Kidney (tissue), 14 donors: ENCODE data around the gene SYT14. TPM values are rescaled to one million over a fixed set of nuclear protein-coding genes. Genes with fewer than 3 reads are reported as not detected.

Experiments used
- DNase-seq, 5 donors: peaks; one replicate each; pipeline ENCODE4 v3.0.0-alpha.2; 2013 to 2020
- FAIRE-seq: peaks from 2 replicates; lab custom pipeline; 2012; peaks lifted over from hg19 to GRCh38; lab: Jason Lieb, UNC
- H3K27ac ChIP-seq, 2 donors: one replicate each; pipeline ENCODE4 v1.7.0; 2013; ENCODE audit warnings: low read depth in 2 of 2, low read length in 2 of 2, inconsistent platforms in 1 of 2
- H3K27me3 ChIP-seq: one replicate; pipeline ENCODE4 v1.7.1; 2013; ENCODE audit warnings: low read length, inconsistent platforms; ENCODE audit not compliant: control insufficient read depth, insufficient read depth
- H3K36me3 ChIP-seq, 3 donors: one replicate each; pipeline versions ENCODE4 v1.7.0 to v1.7.1; 2013; ENCODE audit warnings: low read length in 3 of 3, control low read depth in 1 of 3, inconsistent platforms in 1 of 3; ENCODE audit not compliant: insufficient read depth in 3 of 3, control insufficient read depth in 2 of 3
- H3K4me1 ChIP-seq, 3 donors: one replicate each; pipeline versions ENCODE4 v1.7.0 to v1.7.1; 2013; ENCODE audit warnings: low read length in 3 of 3, inconsistent platforms in 1 of 3, low read depth in 1 of 3; ENCODE audit not compliant: control insufficient read depth in 2 of 3, insufficient read depth in 2 of 3
- H3K4me3 ChIP-seq, 3 donors: one replicate each; pipeline versions ENCODE4 v1.7.0 to v1.8.1; 2013; ENCODE audit warnings: low read length in 3 of 3, control low read depth in 1 of 3, inconsistent platforms in 1 of 3
- H3K9ac ChIP-seq, 3 donors: one replicate each; pipeline versions ENCODE4 v1.7.0 to v1.7.1; 2013; ENCODE audit warnings: low read length in 3 of 3, control low read depth in 1 of 3, inconsistent platforms in 1 of 3
- H3K9me3 ChIP-seq, 3 donors: one replicate each; pipeline versions ENCODE4 v1.7.0 to v1.7.1; 2013; ENCODE audit warnings: low read length in 3 of 3, control low read depth in 1 of 3, inconsistent platforms in 1 of 3; ENCODE audit not compliant: control insufficient read depth in 2 of 3, insufficient read depth in 1 of 3
- intact Hi-C: fragments of 100-400 bp; cut with DNase I; formaldehyde crosslinking; loops from one replicate; pipeline ENCODE4 v1.11.1; 2022
- polyA plus RNA-seq: library from polyadenylated mRNA; stranded (reverse); fragments of 350-450 nt; fragmentation: Illumina TruSeq; extraction: RNeasy Lipid Tissue Mini Kit (QIAGEN cat#74804); gene quantifications from one replicate; pipeline ENCODE4 v1.2.3, GENCODE V29; 2014; ENCODE audit warnings: low read depth, low replicate concordance; ENCODE audit not compliant: insufficient read depth
- total RNA-seq: library from RNA; stranded (reverse); fragmentation: NEBNext Ultra II Directional; extraction: Animal tissue kit (Norgen Biotek cat#: 25700); gene quantifications from one replicate; pipeline ENCODE4 v1.2.1, GENCODE V29; 2021
- TF ChIP-seq, protein P1 (sequence below): IDR thresholded peaks from 3 replicates; pipeline ENCODE4 v1.5.1; 2012; ENCODE audit warnings: mild to moderate bottlenecking, moderate library complexity, borderline replicate concordance; ENCODE audit not compliant: insufficient read depth; ENCODE audit errors: extremely low read depth
- donor health status: control.
- donor health status: control.
- donor health status: control.
- donor health status: control.
- donor health status: control.
- donor health status: DM: yes; HTN: yes; CAD: no.
- donor health status: Normal renal cell carcinoma (clear cell type).

Gene SYT14
- total and polyA plus RNA-seq, 2 donors from 2014 or later = 0.22 to 1.3 TPM

DNA sequence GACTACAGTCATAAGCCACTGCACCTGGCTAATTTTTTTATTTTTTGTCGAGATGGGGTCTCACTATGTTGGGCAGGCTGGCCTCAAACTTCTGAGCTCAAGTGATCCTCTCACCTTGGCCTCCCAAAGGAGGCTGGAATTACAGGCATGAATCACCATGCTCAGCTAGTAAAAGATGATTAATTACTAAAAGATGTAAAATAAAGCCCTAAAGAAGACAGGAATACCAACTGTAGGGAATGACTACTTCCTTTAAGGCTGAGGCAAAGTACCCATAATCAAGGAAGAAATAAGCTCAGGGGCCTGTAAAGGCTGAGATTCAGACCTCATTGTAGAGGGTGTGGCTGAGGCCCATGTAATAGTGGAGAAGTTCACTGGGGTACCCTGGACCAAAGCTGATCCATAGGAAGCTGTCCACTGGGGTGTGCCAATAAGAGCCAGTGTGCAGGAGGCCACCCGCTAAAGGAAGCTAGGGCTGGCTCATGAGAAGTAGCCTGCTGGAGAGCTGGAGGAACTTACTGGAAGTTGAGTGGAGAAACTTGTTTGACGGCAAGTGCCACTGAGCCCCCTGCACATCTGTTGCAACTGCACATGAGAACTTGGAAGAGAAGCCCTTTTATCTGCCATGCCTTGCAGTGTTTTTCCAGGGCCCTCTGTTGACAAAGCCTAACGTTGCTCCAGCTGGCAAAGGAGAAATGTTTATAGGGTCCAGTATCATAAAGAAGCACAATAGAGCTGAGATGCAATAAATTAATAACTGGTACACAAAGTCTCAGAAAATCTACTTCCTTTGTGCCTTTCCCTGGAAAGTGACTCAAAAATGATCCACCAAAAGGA, 276.8 kb downstream of the SYT14 start:
- Histone ChIP-seq H3K4me1 (no peaks in the 10 kb centered on the region), H3K9ac (no peak overlapping the region), H3K4me3 (no peak overlapping the region), H3K36me3 (no peaks in the 10 kb centered on the region), H3K27me3 (no peaks in the 10 kb centered on the region), H3K27ac (no peak overlapping the region), H3K9me3 (no peaks in the 10 kb centered on the region)
- TF ChIP-seq, protein P1, sequence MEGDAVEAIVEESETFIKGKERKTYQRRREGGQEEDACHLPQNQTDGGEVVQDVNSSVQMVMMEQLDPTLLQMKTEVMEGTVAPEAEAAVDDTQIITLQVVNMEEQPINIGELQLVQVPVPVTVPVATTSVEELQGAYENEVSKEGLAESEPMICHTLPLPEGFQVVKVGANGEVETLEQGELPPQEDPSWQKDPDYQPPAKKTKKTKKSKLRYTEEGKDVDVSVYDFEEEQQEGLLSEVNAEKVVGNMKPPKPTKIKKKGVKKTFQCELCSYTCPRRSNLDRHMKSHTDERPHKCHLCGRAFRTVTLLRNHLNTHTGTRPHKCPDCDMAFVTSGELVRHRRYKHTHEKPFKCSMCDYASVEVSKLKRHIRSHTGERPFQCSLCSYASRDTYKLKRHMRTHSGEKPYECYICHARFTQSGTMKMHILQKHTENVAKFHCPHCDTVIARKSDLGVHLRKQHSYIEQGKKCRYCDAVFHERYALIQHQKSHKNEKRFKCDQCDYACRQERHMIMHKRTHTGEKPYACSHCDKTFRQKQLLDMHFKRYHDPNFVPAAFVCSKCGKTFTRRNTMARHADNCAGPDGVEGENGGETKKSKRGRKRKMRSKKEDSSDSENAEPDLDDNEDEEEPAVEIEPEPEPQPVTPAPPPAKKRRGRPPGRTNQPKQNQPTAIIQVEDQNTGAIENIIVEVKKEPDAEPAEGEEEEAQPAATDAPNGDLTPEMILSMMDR = no peak
- FAIRE-seq (no peak), DNase-seq (no peak)
- intact Hi-C loops = no loop called here

GRCh38 chr1:210217482-210217881, 279.5 kb downstream of the SYT14 start:
- no peak for FAIRE-seq
- Histone ChIP-seq H3K36me3 (no peaks in the 10 kb centered on the region), H3K27ac (no peak overlapping the region), H3K9ac (no peak overlapping the region), H3K4me1 (no peaks in the 10 kb centered on the region), H3K9me3 (no peaks in the 10 kb centered on the region), H3K27me3 (no peaks in the 10 kb centered on the region), H3K4me3 (no peak overlapping the region)
- DNase-seq = no peak
- TF ChIP-seq, protein P1 = no peak
- intact Hi-C loops = no loop called here

GRCh38 chr1:210218047-210218446, 280.0 kb downstream of the SYT14 start:
- Histone ChIP-seq H3K4me3 (no peak overlapping the region), H3K27me3 (no peaks in the 10 kb centered on the region), H3K36me3 (no peaks in the 10 kb centered on the region), H3K9me3 (no peaks in the 10 kb centered on the region), H3K9ac (no peak overlapping the region), H3K27ac (no peak overlapping the region), H3K4me1 (no peaks in the 10 kb centered on the region)
- DNase-seq (no peak), FAIRE-seq (no peak)
- TF ChIP-seq, protein P1 = no peak
- intact Hi-C loops = no loop called here

Other genes with a start within 250 kb of the SYT14 start
- 1.8 TPM for gene HSD11B1, start 233.4 kb upstream of the SYT14 start, total RNA-seq
- 5.5 TPM for gene HSD11B1, start 233.4 kb upstream of the SYT14 start, polyA plus RNA-seq
- 16.4 TPM for gene TRAF3IP3, start 182.2 kb upstream of the SYT14 start, total RNA-seq
- gene TRAF3IP3, start 182.2 kb upstream of the SYT14 start, polyA plus RNA-seq = 3.6 TPM
- gene C1orf74, start 153.7 kb upstream of the SYT14 start, total RNA-seq = 2.5 TPM
- gene C1orf74, start 153.7 kb upstream of the SYT14 start, polyA plus RNA-seq = 2.5 TPM
- gene IRF6, start 132.1 kb upstream of the SYT14 start, total RNA-seq = 37.1 TPM
- gene IRF6, start 132.1 kb upstream of the SYT14 start, polyA plus RNA-seq = 24.0 TPM
- 8.9 TPM for gene UTP25, start 110.2 kb upstream of the SYT14 start, total RNA-seq
- gene UTP25, start 110.2 kb upstream of the SYT14 start, polyA plus RNA-seq = 2.0 TPM